Measurements from ENCODE around the gene ICAM2.

- TF ChIP-seq POLR2A (IDR thresholded peaks at IDR 0.05) (no peak), CTCF (IDR thresholded peaks at IDR 0.05) (no peak)
Observed at GRCh38 chr17:63988127-63988478, 32.3 kb downstream of the ICAM2 start.

Measured in Peyer's patch (tissue), 4 donors.